A549 (cell line): ENCODE data around the gene HAUS6. TPM values are rescaled to one million over a fixed set of nuclear protein-coding genes. Genes with fewer than 3 reads are reported as not detected.

Experiments
- ATAC-seq, 2 experiments: fragments of 200-7000 bp in 1 of 2; fragments of >200 bp in 1 of 2; cut with Nextera tagmentation in 1 of 2; cut with Tn5 transposase in 1 of 2; 3 replicates each; pipeline versions ENCODE4 v1.8.0 to v1.9.1; 2018 to 2020; ENCODE audit warnings: mild to moderate bottlenecking in 1 of 2, moderate library complexity in 1 of 2
- CTCF ChIA-PET: fragments of 300-600 bp; sonication (Branson Sonifier 250); formaldehyde crosslinking; extraction: SDS; loops from one replicate; lab custom pipeline; 2021; ENCODE audit warnings: antibody characterized with exemption, inconsistent platforms; lab: Yijun Ruan, JAX
- POLR2A ChIA-PET: fragments of 350-600 bp; formaldehyde crosslinking; extraction: SDS; loops from one replicate; lab custom pipeline; 2021; ENCODE audit warnings: antibody characterized with exemption, inconsistent platforms; lab: Yijun Ruan, JAX
- DNase-seq, 2 experiments: peaks; one replicate each; pipeline versions ENCODE4 v3.0.0 to v3.0.0-alpha.2; 2011 to 2016; ENCODE audit warnings: low read depth in 1 of 2, low spot score in 1 of 2
- FAIRE-seq: peaks from 2 replicates; lab custom pipeline; 2011; peaks lifted over from hg19 to GRCh38; lab: Jason Lieb, UNC
- H3K27ac ChIP-seq, 2 experiments: fragments of >200 bp; sonication (Bioruptor Twin); formaldehyde crosslinking; 3 replicates each; pipeline ENCODE4 v1.5.1; 2016 to 2017
- H3K4me1 ChIP-seq: fragments of >200 bp; sonication (Bioruptor Twin); formaldehyde crosslinking; 3 replicates; pipeline ENCODE4 v1.6.1; 2016
- H3K4me2 ChIP-seq: fragments of >200 bp; sonication (Bioruptor Twin); formaldehyde crosslinking; 3 replicates; pipeline ENCODE4 v1.6.1; 2016
- H3K4me3 ChIP-seq: fragments of >200 bp; sonication (Bioruptor Twin); formaldehyde crosslinking; 3 replicates; pipeline ENCODE4 v1.5.1; 2016
- H3K9me3 ChIP-seq: fragments of >200 bp; sonication (Bioruptor Twin); formaldehyde crosslinking; 3 replicates; pipeline ENCODE4 v1.6.1; 2016
- BHLHE40 ChIP-seq: IDR thresholded peaks from 2 replicates; pipeline ENCODE4 v1.6.1; 2012; ENCODE audit warnings: low read depth, low read length, inconsistent platforms
- CHD4 ChIP-seq: fragments of 200-600 bp; sonication (generic); IDR thresholded peaks from 2 replicates; pipeline ENCODE4 v1.6.1; 2016; ENCODE audit warnings: antibody characterized with exemption, mild to moderate bottlenecking, borderline replicate concordance
- EP300 ChIP-seq, 2 experiments: fragments of >200 bp; sonication (Bioruptor Twin); formaldehyde crosslinking; IDR thresholded peaks; 2 replicates in 1 of 2; 3 replicates in 1 of 2; pipeline ENCODE4 v1.6.1; 2016 to 2017
- ESRRA ChIP-seq: fragments of 150-350 bp; IDR thresholded peaks from 2 replicates; pipeline ENCODE4 v1.6.1; 2014; ENCODE audit warnings: mild to moderate bottlenecking, low read length, borderline replicate concordance
- GATA3 ChIP-seq: IDR thresholded peaks from 2 replicates; pipeline ENCODE4 v1.6.1; 2012; ENCODE audit warnings: borderline replicate concordance
- HDAC2 ChIP-seq: fragments of 200-600 bp; sonication (generic); IDR thresholded peaks from 2 replicates; pipeline ENCODE4 v1.6.1; 2016
- HEYL ChIP-seq: fragments of 250-450 bp; sonication (Bioruptor Pico); IDR thresholded peaks from 2 replicates; pipeline ENCODE4 v1.8.0; 2021; ENCODE audit warnings: mild to moderate bottlenecking, moderate library complexity
- HOXB13 ChIP-seq: fragments of 250-450 bp; sonication (Bioruptor Pico); IDR thresholded peaks from 2 replicates; pipeline ENCODE4 v1.5.0; 2020; ENCODE audit warnings: low read depth, mild to moderate bottlenecking, moderate library complexity
- JUN ChIP-seq, 2 experiments: fragments of >200 bp; sonication (Bioruptor Twin); formaldehyde crosslinking; IDR thresholded peaks; 2 replicates in 1 of 2; 3 replicates in 1 of 2; pipeline ENCODE4 v1.6.1; 2016 to 2017
- JUNB ChIP-seq: fragments of >200 bp; sonication (Bioruptor Twin); formaldehyde crosslinking; IDR thresholded peaks from 2 replicates; pipeline ENCODE4 v1.6.1; 2016
- KDM5A ChIP-seq: fragments of 200-600 bp; sonication (generic); IDR thresholded peaks from 2 replicates; pipeline ENCODE4 v1.6.1; 2016; ENCODE audit warnings: antibody characterized with exemption, mild to moderate bottlenecking
- MAZ ChIP-seq: fragments of 150-350 bp; IDR thresholded peaks from 2 replicates; pipeline ENCODE4 v1.6.1; 2014; ENCODE audit warnings: antibody characterized with exemption, low read depth, low read length, borderline replicate concordance
- NFE2L2 ChIP-seq: fragments of 150-350 bp; conservative IDR thresholded peaks from 2 replicates; pipeline ENCODE4 v1.6.1; 2014; ENCODE audit warnings: low read length
- RAD21 ChIP-seq, 2 experiments: fragments of >200 bp in 1 of 2; sonication (Bioruptor Twin) in 1 of 2; formaldehyde crosslinking in 1 of 2; IDR thresholded peaks in 1 of 2; conservative IDR thresholded peaks in 1 of 2; 2 replicates in 1 of 2; 3 replicates in 1 of 2; pipeline ENCODE4 v1.6.1; 2012 to 2018; ENCODE audit warnings: inconsistent platforms in 1 of 2
- RCOR1 ChIP-seq: fragments of 150-350 bp; IDR thresholded peaks from 2 replicates; pipeline ENCODE4 v1.6.1; 2014; ENCODE audit warnings: antibody characterized with exemption, low read length, low read depth
- RFX5 ChIP-seq: fragments of 450-650 bp; IDR thresholded peaks from 2 replicates; pipeline ENCODE4 v1.7.1; 2014; ENCODE audit warnings: antibody characterized with exemption, mild to moderate bottlenecking, moderate library complexity
- RNF2 ChIP-seq: fragments of 200-600 bp; sonication (generic); IDR thresholded peaks from 2 replicates; pipeline ENCODE4 v1.6.1; 2016; ENCODE audit warnings: low read depth, mild to moderate bottlenecking, antibody characterized with exemption, moderate library complexity, borderline replicate concordance
- SMC3 ChIP-seq: fragments of >200 bp; sonication (Bioruptor Twin); formaldehyde crosslinking; IDR thresholded peaks from 3 replicates; pipeline ENCODE4 v1.6.1; 2018; ENCODE audit warnings: inconsistent platforms
- SREBF2 ChIP-seq: fragments of 450-650 bp; IDR thresholded peaks from 2 replicates; pipeline ENCODE4 v1.6.1; 2014; ENCODE audit warnings: mild to moderate bottlenecking, moderate library complexity
- TP53 ChIP-seq: fragments of 250-450 bp; sonication (Bioruptor Pico); IDR thresholded peaks from 2 replicates; pipeline ENCODE4 v1.5.0; 2021; ENCODE audit warnings: mild to moderate bottlenecking, moderate library complexity
- ZFP36 ChIP-seq: fragments of 450-650 bp; IDR thresholded peaks from 2 replicates; pipeline ENCODE4 v1.6.1; 2014; ENCODE audit warnings: borderline replicate concordance; ENCODE audit not compliant: partially characterized antibody
- ZNF302 ChIP-seq: fragments of 250-450 bp; sonication (Bioruptor Pico); IDR thresholded peaks from 2 replicates; pipeline ENCODE4 v1.9.0; 2021; ENCODE audit warnings: inconsistent platforms, mild to moderate bottlenecking, moderate library complexity
- ZSCAN20 ChIP-seq: fragments of 250-450 bp; sonication (Bioruptor Pico); IDR thresholded peaks from 2 replicates; pipeline ENCODE4 v1.8.0; 2022; ENCODE audit warnings: mild to moderate bottlenecking, moderate library complexity
- WGBS: methylation state at CpG from one replicate; pipeline ENCODE4 v1.1.6; 2017; ENCODE audit errors: missing lambda C conversion rate; 5-methylcytosine and 5-hydroxymethylcytosine counted together
- polyA plus RNA-seq, 4 experiments: library from polyadenylated mRNA; depleted of rRNA in 3 of 4; stranded (reverse); fragments of >200 nt; fragmentation: RNase III in 1 of 4; extraction: RNeasy Plus Mini Kit Qiagen cat#74134 plus additional on column Dnase treatment in 1 of 4; gene quantifications; 2 replicates in 3 of 4; 3 replicates in 1 of 4; pipeline ENCODE4 v1.2.3, GENCODE V29; 2011 to 2017
- TF ChIP-seq, protein P1 (sequence below): fragments of 250-450 bp; sonication (Bioruptor Pico); IDR thresholded peaks from 2 replicates; pipeline ENCODE4 v1.5.0; 2021; ENCODE audit warnings: mild to moderate bottlenecking, moderate library complexity, borderline replicate concordance
- TF ChIP-seq, protein P2 (sequence below): IDR thresholded peaks from 2 replicates; pipeline ENCODE4 v1.6.1; 2012
- TF ChIP-seq, protein P3 (sequence below): fragments of 150-350 bp; IDR thresholded peaks from 2 replicates; pipeline ENCODE4 v1.6.1; 2014; ENCODE audit warnings: low read depth, mild to moderate bottlenecking, low read length
- TF ChIP-seq, protein P4 (sequence below): fragments of 250-450 bp; sonication (Bioruptor Pico); IDR thresholded peaks from 2 replicates; pipeline ENCODE4 v1.5.0; 2020; ENCODE audit warnings: low read depth, mild to moderate bottlenecking, moderate library complexity
- TF ChIP-seq, protein P5 (sequence below): fragments of 450-650 bp; IDR thresholded peaks from 2 replicates; pipeline ENCODE4 v1.6.1; 2014; ENCODE audit warnings: antibody characterized with exemption

HAUS6 gene
- polyA plus RNA-seq, 2 of the 4 experiments (the other 2 are of a cell fraction) = 22.4 to 34.6 TPM

DNA sequence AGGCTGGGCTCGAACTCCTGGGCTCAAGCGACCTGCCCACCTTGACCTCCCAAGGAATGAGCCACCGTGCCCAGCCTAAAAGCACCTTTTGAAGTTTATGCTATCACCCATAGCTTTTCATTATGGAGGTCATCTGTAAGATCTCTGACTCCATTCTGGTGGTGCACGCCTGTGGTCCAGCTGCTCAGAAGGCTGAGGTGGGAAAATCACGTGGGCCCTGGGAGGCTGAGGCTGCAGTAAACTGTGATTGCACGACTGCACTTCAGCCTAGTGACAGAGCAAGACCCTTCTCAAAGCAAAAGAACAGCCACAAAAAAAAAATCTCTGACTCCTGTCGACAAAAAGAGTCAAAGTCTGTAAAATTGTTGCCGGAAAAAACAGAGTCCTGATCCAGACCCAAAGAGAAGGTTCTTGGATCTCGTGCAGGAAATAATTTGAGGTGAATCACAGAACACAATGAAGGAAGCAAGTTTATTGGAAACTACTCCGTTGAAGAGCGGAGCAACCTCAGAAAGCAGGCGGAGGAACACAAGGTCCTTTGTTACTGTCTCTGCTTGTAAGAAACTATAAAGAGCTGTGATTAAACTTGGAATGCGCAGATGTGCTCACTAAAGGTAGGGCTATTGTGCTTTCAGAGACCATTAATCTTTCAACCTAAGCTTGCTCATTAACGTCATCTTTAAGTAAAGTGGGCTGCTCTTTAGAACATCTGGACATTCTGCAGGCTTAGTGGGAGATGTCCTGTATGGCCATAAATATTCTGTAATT, 2.0 kb upstream of the HAUS6 start:
- FAIRE-seq (no peak), ATAC-seq (no peak), DNase-seq (no peak)
- TF ChIP-seq RCOR1 (no peak), HOXB13 (CRISPR knock-in tag) (no peak), CHD4 (no peak), ZSCAN20 (CRISPR knock-in tag) (no peak), RNF2 (no peak), JUNB (no peak), NFE2L2 (no peak), SMC3 (no peak), MAZ (no peak)
- TF ChIP-seq, protein P1, sequence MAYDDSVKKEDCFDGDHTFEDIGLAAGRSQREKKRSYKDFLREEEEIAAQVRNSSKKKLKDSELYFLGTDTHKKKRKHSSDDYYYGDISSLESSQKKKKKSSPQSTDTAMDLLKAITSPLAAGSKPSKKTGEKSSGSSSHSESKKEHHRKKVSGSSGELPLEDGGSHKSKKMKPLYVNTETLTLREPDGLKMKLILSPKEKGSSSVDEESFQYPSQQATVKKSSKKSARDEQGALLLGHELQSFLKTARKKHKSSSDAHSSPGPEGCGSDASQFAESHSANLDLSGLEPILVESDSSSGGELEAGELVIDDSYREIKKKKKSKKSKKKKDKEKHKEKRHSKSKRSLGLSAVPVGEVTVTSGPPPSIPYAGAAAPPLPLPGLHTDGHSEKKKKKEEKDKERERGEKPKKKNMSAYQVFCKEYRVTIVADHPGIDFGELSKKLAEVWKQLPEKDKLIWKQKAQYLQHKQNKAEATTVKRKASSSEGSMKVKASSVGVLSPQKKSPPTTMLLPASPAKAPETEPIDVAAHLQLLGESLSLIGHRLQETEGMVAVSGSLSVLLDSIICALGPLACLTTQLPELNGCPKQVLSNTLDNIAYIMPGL = no peak
- TF ChIP-seq, protein P2, sequence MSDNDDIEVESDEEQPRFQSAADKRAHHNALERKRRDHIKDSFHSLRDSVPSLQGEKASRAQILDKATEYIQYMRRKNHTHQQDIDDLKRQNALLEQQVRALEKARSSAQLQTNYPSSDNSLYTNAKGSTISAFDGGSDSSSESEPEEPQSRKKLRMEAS = no peak
- ChIA-PET CTCF (interaction anchor here (0.7 to 1.5 kb wide), 4 partner anchors 15 to 352 kb away, joined by 3 to 5 read pairs (median 3); no protein-coding TSS in a partner anchor), POLR2A (interaction anchor here (1.1 to 1.8 kb wide), 3 partner anchors 9 to 55 kb away, joined by 4 to 5 read pairs (median 4); partner anchors contain the start of gene RRAGA)
- WGBS = 78% methylated on average over 14 of the region's 14 CpGs
- Histone ChIP-seq H3K9me3 (no peaks in the 10 kb centered on the region), H3K4me3 (no peak overlapping the region), H3K4me1 (peaks cover 9% of the 10 kb centered on the region; the same call in 2 of the 3 replicates), H3K4me2 (no peak overlapping the region), H3K27ac (no peak overlapping the region)

DNA sequence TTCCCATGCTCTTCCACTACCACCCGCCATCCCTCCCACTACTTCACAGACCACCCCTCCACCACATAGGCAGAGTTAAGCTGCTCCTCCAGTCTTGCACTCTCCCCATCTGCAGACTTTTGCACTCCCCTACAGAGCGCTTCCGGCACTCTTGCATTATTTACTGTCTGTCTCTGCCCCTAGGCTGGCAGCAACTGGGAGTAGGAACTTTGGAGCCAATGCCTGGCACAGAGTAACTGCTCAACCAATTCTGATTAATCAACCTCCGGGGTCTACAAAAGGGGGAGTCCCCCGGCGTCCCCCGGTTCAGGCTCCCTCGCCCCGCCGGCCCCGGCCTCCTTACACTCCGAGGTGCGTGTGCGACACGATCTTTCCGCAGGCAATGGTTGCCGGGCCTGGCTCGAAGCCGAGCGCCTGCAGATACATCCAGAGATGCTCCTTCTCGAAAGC, 498 bp downstream of the HAUS6 start:
- ChIA-PET CTCF (interaction anchor here (1.4 to 3.4 kb wide), 2 partner anchors 17 to 72 kb away, joined by 6 to 19 read pairs; no protein-coding TSS in a partner anchor), POLR2A (no interaction called here)
- Histone ChIP-seq H3K27ac (peak overlapping the region; percentile 85 to 88), H3K4me1 (peaks cover 13% of the 10 kb centered on the region; the same call in 2 of the 3 replicates), H3K4me2 (peak overlapping the region; percentile 90), H3K9me3 (no peaks in the 10 kb centered on the region), H3K4me3 (peak overlapping the region; percentile 98)
- FAIRE-seq (no peak), DNase-seq (peak in 1 of 2 experiments; percentile 28), ATAC-seq (peak; percentile 54 to 64)
- TF ChIP-seq ESRRA = no peak
- TF ChIP-seq ZNF302 (CRISPR knock-in tag) = no peak
- TF ChIP-seq, protein P3, sequence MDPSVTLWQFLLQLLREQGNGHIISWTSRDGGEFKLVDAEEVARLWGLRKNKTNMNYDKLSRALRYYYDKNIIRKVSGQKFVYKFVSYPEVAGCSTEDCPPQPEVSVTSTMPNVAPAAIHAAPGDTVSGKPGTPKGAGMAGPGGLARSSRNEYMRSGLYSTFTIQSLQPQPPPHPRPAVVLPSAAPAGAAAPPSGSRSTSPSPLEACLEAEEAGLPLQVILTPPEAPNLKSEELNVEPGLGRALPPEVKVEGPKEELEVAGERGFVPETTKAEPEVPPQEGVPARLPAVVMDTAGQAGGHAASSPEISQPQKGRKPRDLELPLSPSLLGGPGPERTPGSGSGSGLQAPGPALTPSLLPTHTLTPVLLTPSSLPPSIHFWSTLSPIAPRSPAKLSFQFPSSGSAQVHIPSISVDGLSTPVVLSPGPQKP = no peak
- no peak for TF ChIP-seq EP300 (IDR thresholded peaks at IDR 0.05)
- no peak for TF ChIP-seq RFX5
- no peak for TF ChIP-seq RNF2
- no peak for TF ChIP-seq GATA3
- no peak for TF ChIP-seq ZFP36
- no peak for TF ChIP-seq HDAC2
- no peak for TF ChIP-seq BHLHE40
- no peak for TF ChIP-seq HEYL (CRISPR knock-in tag)
- TF ChIP-seq, protein P4, sequence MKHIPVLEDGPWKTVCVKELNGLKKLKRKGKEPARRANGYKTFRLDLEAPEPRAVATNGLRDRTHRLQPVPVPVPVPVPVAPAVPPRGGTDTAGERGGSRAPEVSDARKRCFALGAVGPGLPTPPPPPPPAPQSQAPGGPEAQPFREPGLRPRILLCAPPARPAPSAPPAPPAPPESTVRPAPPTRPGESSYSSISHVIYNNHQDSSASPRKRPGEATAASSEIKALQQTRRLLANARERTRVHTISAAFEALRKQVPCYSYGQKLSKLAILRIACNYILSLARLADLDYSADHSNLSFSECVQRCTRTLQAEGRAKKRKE (CRISPR knock-in tag) = no peak
- no peak for TF ChIP-seq RAD21 (conservative IDR thresholded peaks at IDR 0.05 in 1 of 2, IDR thresholded peaks at IDR 0.05 in 1 of 2)
- no peak for TF ChIP-seq JUN (IDR thresholded peaks at IDR 0.05)
- no peak for TF ChIP-seq SREBF2
- TF ChIP-seq, protein P5, sequence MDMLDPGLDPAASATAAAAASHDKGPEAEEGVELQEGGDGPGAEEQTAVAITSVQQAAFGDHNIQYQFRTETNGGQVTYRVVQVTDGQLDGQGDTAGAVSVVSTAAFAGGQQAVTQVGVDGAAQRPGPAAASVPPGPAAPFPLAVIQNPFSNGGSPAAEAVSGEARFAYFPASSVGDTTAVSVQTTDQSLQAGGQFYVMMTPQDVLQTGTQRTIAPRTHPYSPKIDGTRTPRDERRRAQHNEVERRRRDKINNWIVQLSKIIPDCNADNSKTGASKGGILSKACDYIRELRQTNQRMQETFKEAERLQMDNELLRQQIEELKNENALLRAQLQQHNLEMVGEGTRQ = no peak
- no peak for TF ChIP-seq TP53 (CRISPR knock-in tag)
- TF ChIP-seq KDM5A = no peak
- WGBS = 2% methylated on average over 9 of the region's 21 CpGs
